HG03175 (cell line): ENCODE measurements around the gene FOXO1.
"Not testable (repeated sequence)": the region's sequence is repeated elsewhere in the genome, so short reads cannot be mapped to it uniquely, and the experiment has no call there.

Experiments used
- ATAC-seq: cut with Tn5 transposase; IDR thresholded peaks from one replicate; pipeline ENCODE4 v1.9.1; 2021; ENCODE audit warnings: mild to moderate bottlenecking, moderate library complexity; ENCODE audit not compliant: unreplicated experiment

Gene FOXO1

DNA sequence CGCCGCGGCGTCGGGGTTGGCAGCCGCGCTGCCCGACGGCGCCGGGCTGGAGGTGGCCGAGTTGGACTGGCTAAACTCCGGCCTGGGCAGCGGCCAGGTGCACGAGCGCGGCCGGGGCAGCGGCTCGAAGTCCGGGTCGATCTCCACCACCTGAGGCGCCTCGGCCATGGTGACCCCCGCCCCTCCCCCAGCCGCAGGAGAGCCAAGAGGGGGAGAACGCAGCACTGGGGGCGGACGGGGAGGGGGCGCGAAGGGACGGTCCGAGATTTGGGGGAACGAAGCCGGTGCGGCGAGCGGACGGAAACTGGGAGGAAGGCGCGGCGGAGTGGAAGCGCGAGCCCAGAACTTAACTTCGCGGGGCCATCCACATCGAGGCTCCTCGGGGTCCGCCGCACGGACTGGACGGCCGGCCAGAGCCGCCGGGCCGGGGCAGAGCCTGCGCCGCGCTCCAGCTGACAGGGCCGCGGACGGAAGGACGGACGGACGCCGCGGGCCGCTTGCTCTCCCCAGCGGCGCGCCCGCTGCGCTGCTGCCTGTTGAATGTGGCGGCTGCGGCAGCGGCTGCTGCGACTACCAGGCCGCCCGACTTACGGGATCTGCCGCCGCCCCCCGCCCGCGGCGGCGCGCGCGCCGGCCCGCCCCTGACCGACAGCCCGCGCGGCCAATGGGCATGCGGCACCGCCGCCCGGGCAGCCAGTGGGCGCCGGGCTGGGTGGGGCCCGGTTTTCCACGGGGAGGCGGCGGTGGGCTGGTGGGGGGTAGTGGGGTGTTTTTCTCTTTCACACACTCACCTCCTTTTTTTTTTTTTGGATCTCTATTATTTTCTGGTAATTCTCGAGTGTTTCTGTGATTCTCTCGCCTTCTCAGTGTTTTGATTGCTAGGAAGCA is at the start of gene FOXO1:
Gene FOXO1, minus strand, starts transcription at position 597 of the 888 bp plus-strand sequence. Its CDS starts 429 bp downstream, at position 168.
- peak; percentile 57 for ATAC-seq

- not testable (repeated sequence) for ATAC-seq
Measured at GRCh38 chr13:40714433-40714832, 48.0 kb upstream of the FOXO1 start.

GRCh38 chr13:40706439-40706838 is 40.0 kb upstream of the FOXO1 start:
- ATAC-seq: no peak

DNA sequence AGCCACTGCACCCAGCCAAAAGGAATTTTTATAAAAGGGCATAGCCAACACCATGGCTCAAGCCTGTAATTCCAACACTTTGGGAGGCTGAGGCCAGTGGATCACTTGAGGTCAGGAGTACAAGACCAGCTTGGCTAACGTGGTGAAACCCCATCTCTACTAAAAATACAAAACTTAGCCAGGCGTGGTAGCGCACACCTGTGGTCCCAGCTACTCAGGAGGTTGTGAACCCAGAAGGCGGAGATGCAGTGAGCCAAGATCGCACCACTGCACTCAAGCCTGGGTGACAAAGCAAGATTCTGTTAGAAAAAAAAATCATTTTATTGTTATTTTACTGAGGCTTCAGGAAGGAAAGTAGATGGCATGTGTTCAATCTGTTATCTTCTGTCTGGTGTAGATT is 31.3 kb upstream of the FOXO1 start:
- peak; percentile 73 for ATAC-seq

DNA sequence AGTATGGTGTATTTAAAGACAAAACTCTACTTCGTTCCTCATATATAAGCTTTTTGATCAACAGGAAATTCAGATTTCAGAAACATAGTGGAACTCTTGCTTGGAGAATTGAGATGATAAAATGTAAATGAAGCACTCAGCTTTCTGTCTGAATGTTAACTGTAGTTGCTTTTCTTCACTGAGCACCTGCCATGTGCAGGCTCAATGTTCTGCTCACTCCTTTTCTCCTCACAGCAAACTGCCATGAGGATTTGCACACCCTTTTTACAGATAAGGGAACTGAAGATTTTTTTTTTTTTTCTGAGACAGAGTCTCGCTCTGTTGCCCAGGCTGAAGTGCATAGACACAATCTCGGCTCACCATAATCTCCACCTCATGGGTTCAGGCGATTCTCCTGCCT is 28.0 kb upstream of the FOXO1 start:
- no peak for ATAC-seq

GRCh38 chr13:40692946-40693345 is 26.5 kb upstream of the FOXO1 start:
- peak; percentile 49 for ATAC-seq

GRCh38 chr13:40688781-40689180 is 22.3 kb upstream of the FOXO1 start:
- no peak for ATAC-seq

DNA sequence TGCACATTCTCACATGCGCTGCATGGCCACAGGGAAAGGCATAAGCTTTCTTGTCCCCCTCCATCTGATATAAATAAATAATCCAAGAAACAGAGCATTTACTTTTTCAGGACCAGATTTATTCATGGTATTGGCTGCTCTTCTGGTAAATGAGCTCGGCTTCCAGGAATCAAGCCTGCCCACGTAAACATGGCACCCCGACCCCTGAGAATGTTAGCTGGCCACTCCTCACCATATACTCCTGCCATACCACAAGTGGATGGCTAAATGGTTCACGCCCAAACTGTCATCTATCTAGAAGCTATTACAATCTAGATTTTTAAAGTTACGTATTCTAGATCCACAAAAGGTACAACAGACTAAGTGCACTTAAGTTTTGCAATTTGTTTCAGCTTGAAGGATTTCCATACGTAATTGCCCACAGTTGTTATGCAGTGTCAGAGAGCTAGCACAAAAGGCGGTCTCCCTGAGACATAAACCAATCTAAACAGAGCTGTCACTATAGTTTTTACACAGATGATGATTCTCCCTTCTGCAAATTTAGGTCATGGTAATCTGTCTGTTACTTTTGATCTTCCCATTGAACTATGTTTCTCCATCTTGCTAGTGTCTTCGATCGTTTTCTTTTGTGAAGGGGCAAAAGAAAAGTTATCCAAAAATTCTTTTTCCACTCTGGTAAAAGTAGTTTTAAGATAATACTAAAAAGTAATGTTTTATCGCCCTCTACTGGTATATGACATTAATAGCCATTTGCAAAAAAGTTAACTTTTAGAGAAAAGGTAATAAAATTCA is 16.2 kb upstream of the FOXO1 start:
- no peak for ATAC-seq

DNA sequence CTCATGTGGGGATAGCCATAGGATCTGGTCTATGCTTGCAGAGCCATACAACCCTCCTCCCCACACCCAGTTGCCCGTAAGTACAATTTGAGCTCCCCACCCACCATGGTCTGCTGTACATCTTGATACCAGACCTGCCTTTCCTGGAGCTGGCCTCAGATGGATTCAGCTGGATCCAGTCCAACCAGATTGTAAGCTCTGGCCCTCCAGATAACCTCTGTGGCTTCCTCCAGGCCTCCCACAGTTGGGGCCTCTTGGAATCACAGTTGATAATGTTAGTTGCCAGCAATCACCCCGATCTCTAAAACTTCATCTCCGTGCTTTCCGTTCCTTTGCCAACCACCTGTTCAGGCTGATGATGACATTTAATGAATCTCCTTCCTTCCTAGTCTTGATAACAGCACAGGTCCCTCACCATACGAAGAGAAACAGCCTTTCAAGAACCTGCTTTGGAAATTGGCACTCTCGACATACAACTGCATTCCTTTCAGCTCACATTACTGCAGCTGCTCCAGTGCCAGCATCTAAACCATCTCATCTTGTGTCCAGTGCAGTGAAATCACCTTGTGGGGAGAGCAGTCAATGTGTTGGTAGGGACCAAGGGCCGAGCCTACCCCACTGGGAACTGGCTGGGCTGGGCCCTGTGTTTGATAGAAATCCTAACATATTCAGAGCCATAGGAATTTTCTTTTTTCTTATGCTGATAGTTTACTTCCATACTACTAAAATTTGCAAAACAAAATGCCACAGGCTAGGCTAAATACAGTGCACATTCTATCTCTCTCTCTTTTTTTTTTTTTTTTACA is 15.1 kb upstream of the FOXO1 start:
- no peak for ATAC-seq

DNA sequence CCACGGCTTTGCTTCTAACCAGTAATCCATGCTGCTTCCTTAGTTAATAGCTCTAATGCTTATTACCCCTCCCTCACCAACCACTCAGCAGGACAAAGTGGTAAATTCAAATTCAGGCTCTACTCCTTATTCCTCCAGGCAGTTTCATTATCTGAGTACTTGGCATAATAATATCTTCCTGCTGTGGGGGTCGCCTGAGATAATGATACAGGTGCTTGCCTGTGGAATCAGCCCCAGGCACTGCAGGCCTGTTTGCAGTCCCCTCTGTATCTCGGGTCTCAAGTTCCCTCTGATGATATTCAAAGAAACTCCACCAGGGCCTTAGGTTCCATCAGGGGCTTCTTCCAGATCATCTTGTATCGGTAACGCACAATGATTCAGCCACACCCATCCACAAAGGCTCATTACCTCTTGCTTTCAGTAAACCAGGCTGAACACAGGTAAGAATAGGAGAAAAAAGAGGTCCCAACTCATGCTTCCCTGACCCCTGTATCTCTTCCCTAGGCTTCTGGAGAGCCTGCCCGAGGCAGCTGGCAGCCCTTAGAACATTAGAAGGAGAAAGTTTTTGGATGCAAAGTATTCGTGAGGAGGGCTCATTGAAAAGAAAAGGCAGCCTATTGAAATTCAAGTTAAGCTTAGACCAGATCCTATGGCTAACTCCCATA is 14.3 kb upstream of the FOXO1 start:
- ATAC-seq: no peak

- ATAC-seq: no peak
Measured at GRCh38 chr13:40679480-40679985, 13.1 kb upstream of the FOXO1 start.

DNA sequence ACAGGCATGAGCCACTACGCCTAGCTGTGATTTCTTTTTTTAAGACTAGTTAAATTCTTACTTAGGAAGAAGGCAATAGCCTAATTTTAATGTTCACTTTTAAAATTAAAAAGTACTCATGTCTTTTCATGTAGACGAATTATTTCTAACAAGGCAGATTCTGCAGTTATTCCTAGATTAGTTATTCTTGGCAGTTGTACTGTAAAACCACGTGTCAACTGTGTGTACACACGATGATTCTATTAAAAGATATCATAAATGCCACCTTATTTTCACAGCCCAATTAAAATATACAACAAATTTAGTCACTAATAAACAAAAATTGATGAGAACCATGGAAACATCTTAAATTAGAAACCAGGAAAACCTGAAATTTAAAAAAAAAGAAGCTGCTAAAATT is 10.6 kb upstream of the FOXO1 start:
- ATAC-seq: no peak

- ATAC-seq: no peak
Measured at GRCh38 chr13:40676007-40676406, 9.6 kb upstream of the FOXO1 start.

DNA sequence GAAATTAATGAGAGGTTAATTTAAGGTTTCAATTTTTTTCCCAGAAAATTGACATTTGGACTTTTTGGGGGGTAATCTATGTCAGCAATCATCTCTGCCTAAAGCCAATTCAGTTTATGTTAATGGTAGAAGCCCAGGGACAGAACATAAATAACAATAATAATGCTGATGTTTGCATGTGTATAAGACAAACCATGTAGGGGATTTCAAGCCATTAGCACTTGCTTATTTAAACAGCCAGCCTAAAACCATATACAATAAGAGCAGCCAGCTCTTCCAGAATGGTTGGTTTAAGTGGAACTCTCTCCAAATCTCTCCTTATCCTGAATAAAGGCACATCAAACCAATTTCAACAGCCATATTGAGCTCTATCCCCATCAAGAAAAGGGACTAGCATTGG is 7.0 kb upstream of the FOXO1 start:
- ATAC-seq: no peak

- ATAC-seq: no peak
Measured at GRCh38 chr13:40672765-40673397, 6.4 kb upstream of the FOXO1 start.

- no peak for ATAC-seq
Measured at GRCh38 chr13:40671956-40672764, 5.7 kb upstream of the FOXO1 start.

DNA sequence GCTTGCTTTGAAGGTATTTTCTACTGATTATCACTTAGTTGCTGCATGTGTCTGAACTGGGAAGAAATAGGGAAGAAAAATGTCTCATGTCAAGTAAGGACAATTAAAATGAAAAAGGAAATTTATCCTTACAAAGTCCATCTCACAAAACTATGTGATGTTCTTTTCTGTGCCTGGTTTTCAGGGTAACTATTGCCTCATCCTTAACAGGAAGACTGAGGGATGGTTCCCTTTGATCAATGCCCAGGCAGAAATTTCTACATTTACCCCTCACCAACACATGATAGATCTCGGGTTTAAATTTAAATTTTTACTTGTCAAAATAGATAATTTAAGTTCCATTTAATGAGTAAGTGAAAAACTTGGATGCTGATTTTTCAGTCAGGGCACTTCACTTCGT is 3.9 kb upstream of the FOXO1 start:
- no peak for ATAC-seq

GRCh38 chr13:40668335-40668734 is 1.9 kb upstream of the FOXO1 start:
- ATAC-seq: no peak

GRCh38 chr13:40667622-40667978 is 1.2 kb upstream of the FOXO1 start:
- no peak for ATAC-seq
